ENCODE results near the gene HK1. TPM values are rescaled to one million over a fixed set of nuclear protein-coding genes. Genes with fewer than 3 reads are reported as not detected.
"Not testable (repeated sequence)": the region's sequence is repeated elsewhere in the genome, so short reads cannot be mapped to it uniquely, and the experiment has no call there.

HK1 gene
- total RNA-seq, 4 donors from 2014 or later, result 12.5 to 47.0 (median 12.6) TPM

DNA sequence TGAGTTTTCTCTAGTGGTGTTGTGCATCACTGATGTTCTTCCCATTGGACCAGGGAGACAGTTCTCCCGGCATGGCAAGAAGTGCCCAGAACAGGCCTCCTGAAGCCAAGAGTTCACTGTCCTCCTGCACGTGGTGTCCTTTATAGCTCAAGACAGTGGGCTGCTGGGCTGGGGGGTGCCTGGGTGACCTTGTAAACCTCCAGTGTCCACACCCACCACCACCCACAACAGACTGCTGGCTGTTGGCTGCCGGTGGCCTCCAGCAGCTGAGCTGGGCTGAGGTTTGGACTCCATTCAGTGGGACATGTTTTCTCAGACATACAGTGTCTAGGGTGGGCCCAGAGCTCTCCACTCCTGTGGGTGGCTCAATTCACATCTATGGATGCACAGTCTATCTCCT, 42.2 kb downstream of the HK1 start:
- H3K4me3 ChIP-seq, result peak overlapping the region in 3 of 4 donors; percentile 87 to 95 (median 88)

DNA sequence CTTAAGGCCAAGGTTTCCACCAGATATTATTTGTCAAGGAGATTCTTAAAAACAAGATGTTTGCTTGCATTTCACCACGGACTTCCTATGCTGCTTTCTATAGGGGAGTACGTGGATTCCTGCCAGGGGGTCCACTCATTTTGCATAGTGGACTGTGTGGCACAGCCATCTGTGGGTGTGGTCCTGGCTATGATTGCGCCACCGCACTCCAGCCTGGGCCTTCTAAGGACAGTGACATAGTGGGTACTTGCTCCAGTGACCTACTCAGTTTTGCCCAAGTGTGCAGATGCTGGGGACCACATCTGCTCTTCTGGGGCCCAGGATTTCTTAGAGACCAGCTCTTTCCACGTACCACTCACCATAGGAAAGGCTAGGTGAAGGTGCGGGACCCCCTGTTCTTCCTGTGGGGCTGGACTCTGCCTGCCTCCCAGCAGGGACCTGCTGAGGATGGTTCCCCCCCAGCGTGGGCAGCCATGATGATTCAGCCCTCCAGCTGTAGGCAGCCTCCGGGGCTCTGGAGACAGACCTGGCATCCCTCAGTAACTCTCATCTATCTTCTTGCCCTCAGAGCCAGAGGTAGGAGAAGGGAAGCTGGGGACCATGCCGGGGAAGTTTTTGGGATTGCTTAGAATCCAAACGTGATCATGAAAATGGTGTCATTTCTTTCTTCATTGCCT, 42.9 kb downstream of the HK1 start:
- TF ChIP-seq, protein P1, sequence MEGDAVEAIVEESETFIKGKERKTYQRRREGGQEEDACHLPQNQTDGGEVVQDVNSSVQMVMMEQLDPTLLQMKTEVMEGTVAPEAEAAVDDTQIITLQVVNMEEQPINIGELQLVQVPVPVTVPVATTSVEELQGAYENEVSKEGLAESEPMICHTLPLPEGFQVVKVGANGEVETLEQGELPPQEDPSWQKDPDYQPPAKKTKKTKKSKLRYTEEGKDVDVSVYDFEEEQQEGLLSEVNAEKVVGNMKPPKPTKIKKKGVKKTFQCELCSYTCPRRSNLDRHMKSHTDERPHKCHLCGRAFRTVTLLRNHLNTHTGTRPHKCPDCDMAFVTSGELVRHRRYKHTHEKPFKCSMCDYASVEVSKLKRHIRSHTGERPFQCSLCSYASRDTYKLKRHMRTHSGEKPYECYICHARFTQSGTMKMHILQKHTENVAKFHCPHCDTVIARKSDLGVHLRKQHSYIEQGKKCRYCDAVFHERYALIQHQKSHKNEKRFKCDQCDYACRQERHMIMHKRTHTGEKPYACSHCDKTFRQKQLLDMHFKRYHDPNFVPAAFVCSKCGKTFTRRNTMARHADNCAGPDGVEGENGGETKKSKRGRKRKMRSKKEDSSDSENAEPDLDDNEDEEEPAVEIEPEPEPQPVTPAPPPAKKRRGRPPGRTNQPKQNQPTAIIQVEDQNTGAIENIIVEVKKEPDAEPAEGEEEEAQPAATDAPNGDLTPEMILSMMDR (IDR thresholded peaks at IDR 0.05), result no peak
- TF ChIP-seq POLR2A (IDR thresholded peaks at IDR 0.05), result no peak
- Histone ChIP-seq H3K4me3 (no peak overlapping the region), H3K36me3 (no peaks in the 10 kb centered on the region), H3K27me3 (no peaks in the 10 kb centered on the region), H3K4me1 (peaks cover 0 to 30% (median 14%) of the 10 kb centered on the region in 4 donors), H3K9me3 (no peaks in the 10 kb centered on the region), H3K27ac (no peak overlapping the region)
- DNase-seq, result no peak

More for the DNA sequence above, 42.2 kb downstream of the HK1 start:
- Histone ChIP-seq H3K4me1 (peaks cover 0 to 30% (median 14%) of the 10 kb centered on the region in 4 donors), H3K36me3 (no peaks in the 10 kb centered on the region), H3K27me3 (no peaks in the 10 kb centered on the region), H3K27ac (peak overlapping the region in 1 of 4 donors; percentile 97), H3K9me3 (no peaks in the 10 kb centered on the region)
- no peak for DNase-seq
- TF ChIP-seq, protein P1 (IDR thresholded peaks at IDR 0.05), result no peak
- TF ChIP-seq POLR2A (IDR thresholded peaks at IDR 0.05), result no peak

DNA sequence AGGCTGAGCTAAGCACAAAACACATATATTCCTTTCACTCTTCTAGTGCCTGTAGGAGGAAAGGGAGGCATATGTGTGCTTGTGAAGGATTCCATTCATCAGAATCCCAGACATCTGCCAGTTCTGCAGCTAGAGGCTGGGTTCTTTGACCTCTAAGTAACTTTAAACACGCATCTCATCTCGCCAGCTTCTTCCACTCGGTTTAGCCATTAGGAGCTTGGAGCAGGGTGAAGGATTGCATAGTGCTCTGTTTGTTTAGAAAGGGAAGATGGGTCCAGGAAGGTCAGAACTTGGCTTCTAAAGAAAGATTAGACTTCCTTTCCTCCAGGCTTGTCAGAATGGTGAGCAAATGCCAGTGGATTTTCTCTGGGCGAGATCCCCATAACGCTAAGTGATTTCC, 43.6 kb downstream of the HK1 start:
- Histone ChIP-seq H3K4me1 (peaks cover 0 to 30% (median 14%) of the 10 kb centered on the region in 4 donors), H3K9me3 (no peaks in the 10 kb centered on the region), H3K4me3 (no peak overlapping the region), H3K27me3 (no peaks in the 10 kb centered on the region), H3K36me3 (no peaks in the 10 kb centered on the region), H3K27ac (no peak overlapping the region)
- TF ChIP-seq, protein P1 (IDR thresholded peaks at IDR 0.05), result no peak
- no peak for TF ChIP-seq POLR2A (IDR thresholded peaks at IDR 0.05)
- no peak for DNase-seq

GRCh38 chr10:69322346-69322745, 44.0 kb downstream of the HK1 start:
- H3K4me1 ChIP-seq, result peaks cover 0 to 30% (median 14%) of the 10 kb centered on the region in 4 donors
- DNase-seq, H3K27ac ChIP-seq, H3K36me3 ChIP-seq, H3K4me3 ChIP-seq, H3K9me3 ChIP-seq, H3K27me3 ChIP-seq: not testable (repeated sequence)

GRCh38 chr10:69323622-69324021, 45.3 kb downstream of the HK1 start:
- DNase-seq, result no peak
- no peak for TF ChIP-seq POLR2A (IDR thresholded peaks at IDR 0.05)
- TF ChIP-seq, protein P1 (IDR thresholded peaks at IDR 0.05), result no peak
- Histone ChIP-seq H3K4me1 (peaks cover 0 to 24% (median 15%) of the 10 kb centered on the region in 4 donors), H3K4me3 (no peak overlapping the region), H3K36me3 (no peaks in the 10 kb centered on the region), H3K27me3 (no peaks in the 10 kb centered on the region), H3K27ac (no peak overlapping the region), H3K9me3 (no peaks in the 10 kb centered on the region)

- H3K36me3 ChIP-seq, result no peaks in the 10 kb centered on the region
- H3K27ac ChIP-seq, result no peak overlapping the region
- no peaks in the 10 kb centered on the region for H3K27me3 ChIP-seq
- TF ChIP-seq, protein P1 (IDR thresholded peaks at IDR 0.05), result no peak
- no peak for TF ChIP-seq POLR2A (IDR thresholded peaks at IDR 0.05)
- H3K4me3 ChIP-seq, result no peak overlapping the region
- H3K4me1 ChIP-seq, result peaks cover 0 to 23% (median 15%) of the 10 kb centered on the region in 4 donors
- no peaks in the 10 kb centered on the region for H3K9me3 ChIP-seq
- DNase-seq, result no peak
Observed at GRCh38 chr10:69324583-69324982, 46.3 kb downstream of the HK1 start.

GRCh38 chr10:69325637-69326523, 47.6 kb downstream of the HK1 start:
- not testable (repeated sequence) for H3K27me3 ChIP-seq, H3K4me3 ChIP-seq, H3K9me3 ChIP-seq, H3K27ac ChIP-seq, H3K36me3 ChIP-seq, DNase-seq
- H3K4me1 ChIP-seq, result peaks cover 0 to 10% (median 6%) of the 10 kb centered on the region in 4 donors
